Heart left ventricle (tissue), 13 donors: ENCODE measurements around the gene SPARC.

Experiments used
- POLR2A ChIP-seq, 2 donors: fragments of 450-650 bp; IDR thresholded peaks; one replicate each; pipeline ENCODE4 v1.6.1; 2017; ENCODE audit warnings: antibody characterized with exemption in 2 of 2, mild to moderate bottlenecking in 2 of 2, moderate library complexity in 2 of 2
- TF ChIP-seq, protein P1 (sequence below), 12 donors: fragments of 200-600 bp; sonication (generic) in 4 of 12; IDR thresholded peaks; one replicate each; pipeline versions ENCODE4 v1.5.0 to v1.8.0; 2018 to 2022; ENCODE audit warnings: antibody characterized with exemption in 12 of 12, mild to moderate bottlenecking in 5 of 12
- donor health status: ischemic (EF 13 %, LVEDD 7.1; RV severe dilation, severe dysfunction).
- donor health status: DM: no; HTN: yes; CAD: no.
- donor health status: DM: no; HTN: no; CAD: no.
- donor health status: ischemic (EF 25% LVEDD 6.9; RV normal size, moderate dysfunction).
- donor health status: ischemic (EF 25% LVEDD 5.7; RV mildly dilated, moderate dysfunction).
- donor health status: ischemic (EF 35%, LVEDD 5.7; RV mildly dilated, moderate dysfunction).
- donor health status: nonischemic (EF 11% LVEDD 7.7; RV severe dilation, severe dysfunction).
- donor health status: DM: yes; HTN: yes; CAD: no.
- donor health status: PGD.
- donor health status: ischemic (EF 29% LVEDD 5.4; RV normal size, mild dysfunction).
- donor health status: nonischemic (EF 23%, LVEDD 6.1; RV moderate dilation, normal function).

- TF ChIP-seq, protein P1, sequence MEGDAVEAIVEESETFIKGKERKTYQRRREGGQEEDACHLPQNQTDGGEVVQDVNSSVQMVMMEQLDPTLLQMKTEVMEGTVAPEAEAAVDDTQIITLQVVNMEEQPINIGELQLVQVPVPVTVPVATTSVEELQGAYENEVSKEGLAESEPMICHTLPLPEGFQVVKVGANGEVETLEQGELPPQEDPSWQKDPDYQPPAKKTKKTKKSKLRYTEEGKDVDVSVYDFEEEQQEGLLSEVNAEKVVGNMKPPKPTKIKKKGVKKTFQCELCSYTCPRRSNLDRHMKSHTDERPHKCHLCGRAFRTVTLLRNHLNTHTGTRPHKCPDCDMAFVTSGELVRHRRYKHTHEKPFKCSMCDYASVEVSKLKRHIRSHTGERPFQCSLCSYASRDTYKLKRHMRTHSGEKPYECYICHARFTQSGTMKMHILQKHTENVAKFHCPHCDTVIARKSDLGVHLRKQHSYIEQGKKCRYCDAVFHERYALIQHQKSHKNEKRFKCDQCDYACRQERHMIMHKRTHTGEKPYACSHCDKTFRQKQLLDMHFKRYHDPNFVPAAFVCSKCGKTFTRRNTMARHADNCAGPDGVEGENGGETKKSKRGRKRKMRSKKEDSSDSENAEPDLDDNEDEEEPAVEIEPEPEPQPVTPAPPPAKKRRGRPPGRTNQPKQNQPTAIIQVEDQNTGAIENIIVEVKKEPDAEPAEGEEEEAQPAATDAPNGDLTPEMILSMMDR (IDR thresholded peaks at IDR 0.05) = no peak
- no peak for TF ChIP-seq POLR2A (IDR thresholded peaks at IDR 0.05)
Measured at GRCh38 chr5:151622367-151623088, 64.2 kb downstream of the SPARC start.
